Measurements from ENCODE around the gene SLC9A5.

The SLC9A5 gene

DNA sequence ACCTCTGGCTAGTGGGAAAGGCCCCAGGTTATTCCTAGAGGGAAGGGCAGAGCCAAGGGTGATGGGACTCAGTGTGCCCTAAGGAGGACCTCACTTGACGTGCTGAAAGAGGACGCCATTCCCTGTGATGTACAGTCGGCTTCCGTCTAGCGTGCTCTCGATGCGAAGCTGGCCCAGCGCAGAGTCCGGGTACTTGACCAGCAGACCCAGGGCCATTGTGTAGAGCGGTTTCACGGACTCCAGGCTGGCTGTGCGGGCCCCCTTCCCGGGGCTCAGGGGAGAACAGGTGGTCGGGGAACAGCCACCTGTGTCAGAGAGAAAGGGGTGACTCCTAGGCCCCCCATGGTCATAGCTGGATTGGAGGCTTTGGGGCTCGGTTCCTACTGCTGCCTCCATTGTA is 50.5 kb downstream of the SLC9A5 start:
- no peak overlapping the region for H3K4me3 ChIP-seq (ENCODE audit: low read depth, low read length, poor library complexity, severe bottlenecking)
- no peaks in the 10 kb centered on the region for H3K36me3 ChIP-seq (ENCODE audit: insufficient read depth, low read length)
- no peaks in the 10 kb centered on the region for H3F3A ChIP-seq (ENCODE audit: insufficient read depth, low read length)
- H3K4me1 ChIP-seq (ENCODE audit: insufficient read depth, low read length, severe bottlenecking): no peaks in the 10 kb centered on the region
- no peak overlapping the region for H2AFZ ChIP-seq (ENCODE audit: low read length)
- peaks cover 11% of the 10 kb centered on the region; the same call in 1 of the 2 replicates for H3K27me3 ChIP-seq (ENCODE audit: insufficient read depth, low read length)
- no peak overlapping the region for H3K27ac ChIP-seq (ENCODE audit: low read depth, low read length, poor library complexity, severe bottlenecking)
- no peaks in the 10 kb centered on the region for H3K9me2 ChIP-seq (ENCODE audit: low read depth, low read length)
- H3K4me2 ChIP-seq (ENCODE audit: low read length): no peak overlapping the region
- no peak overlapping the region for H3K9ac ChIP-seq (ENCODE audit: low read length)
- TF ChIP-seq, protein P1, sequence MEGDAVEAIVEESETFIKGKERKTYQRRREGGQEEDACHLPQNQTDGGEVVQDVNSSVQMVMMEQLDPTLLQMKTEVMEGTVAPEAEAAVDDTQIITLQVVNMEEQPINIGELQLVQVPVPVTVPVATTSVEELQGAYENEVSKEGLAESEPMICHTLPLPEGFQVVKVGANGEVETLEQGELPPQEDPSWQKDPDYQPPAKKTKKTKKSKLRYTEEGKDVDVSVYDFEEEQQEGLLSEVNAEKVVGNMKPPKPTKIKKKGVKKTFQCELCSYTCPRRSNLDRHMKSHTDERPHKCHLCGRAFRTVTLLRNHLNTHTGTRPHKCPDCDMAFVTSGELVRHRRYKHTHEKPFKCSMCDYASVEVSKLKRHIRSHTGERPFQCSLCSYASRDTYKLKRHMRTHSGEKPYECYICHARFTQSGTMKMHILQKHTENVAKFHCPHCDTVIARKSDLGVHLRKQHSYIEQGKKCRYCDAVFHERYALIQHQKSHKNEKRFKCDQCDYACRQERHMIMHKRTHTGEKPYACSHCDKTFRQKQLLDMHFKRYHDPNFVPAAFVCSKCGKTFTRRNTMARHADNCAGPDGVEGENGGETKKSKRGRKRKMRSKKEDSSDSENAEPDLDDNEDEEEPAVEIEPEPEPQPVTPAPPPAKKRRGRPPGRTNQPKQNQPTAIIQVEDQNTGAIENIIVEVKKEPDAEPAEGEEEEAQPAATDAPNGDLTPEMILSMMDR (IDR thresholded peaks at IDR 0.05; ENCODE audit: low read length): no peak
- TF ChIP-seq EZH2 (IDR thresholded peaks at IDR 0.05; ENCODE audit: borderline replicate concordance, low read length): no peak
- no peaks in the 10 kb centered on the region for H4K20me1 ChIP-seq (ENCODE audit: insufficient read depth, low read length)
- H3K79me2 ChIP-seq (ENCODE audit: insufficient read depth, low read length): no peaks in the 10 kb centered on the region
- H3K9me3 ChIP-seq (ENCODE audit: low read length): no peaks in the 10 kb centered on the region

DNA sequence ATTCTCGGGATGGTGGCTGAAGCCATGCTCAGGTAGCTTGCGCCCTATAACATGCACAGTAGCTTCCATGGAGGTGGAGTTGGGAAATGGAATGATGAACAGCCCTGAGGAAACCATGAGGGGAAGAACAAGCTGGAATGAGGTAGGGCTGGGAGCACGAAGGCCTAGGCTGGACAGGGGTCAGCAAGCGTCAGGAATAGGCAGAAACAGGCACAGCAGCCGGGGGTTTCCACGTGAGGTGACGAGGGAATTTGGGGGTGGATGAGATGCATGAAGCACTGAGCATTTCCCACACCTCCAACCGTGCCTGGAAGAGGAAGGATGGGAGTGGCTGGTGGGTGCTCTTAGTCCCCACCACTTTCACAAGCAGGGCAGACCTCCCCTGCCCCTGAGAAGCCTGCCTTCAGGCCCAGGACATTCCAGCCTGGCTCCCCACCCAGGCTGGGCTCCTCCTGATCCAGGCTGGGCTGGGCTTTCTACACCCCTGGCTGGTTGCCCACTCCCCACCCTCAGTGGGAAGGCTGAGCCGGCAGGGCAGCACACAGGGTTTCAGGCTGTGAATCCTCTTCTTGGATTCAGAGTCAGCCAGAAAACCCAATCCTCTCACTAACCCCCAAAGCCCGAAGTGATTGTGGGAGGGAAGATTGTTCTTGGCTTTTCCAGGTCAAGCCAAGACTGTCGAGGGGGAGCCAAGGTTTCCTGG is 52.5 kb downstream of the SLC9A5 start:
- Histone ChIP-seq H2AFZ (ENCODE audit: low read length) (no peak overlapping the region), H3K4me2 (ENCODE audit: low read length) (no peak overlapping the region), H3K4me3 (ENCODE audit: low read depth, low read length, poor library complexity, severe bottlenecking) (no peak overlapping the region), H3K9ac (ENCODE audit: low read length) (no peak overlapping the region), H4K20me1 (ENCODE audit: insufficient read depth, low read length) (no peaks in the 10 kb centered on the region), H3K27ac (ENCODE audit: low read depth, low read length, poor library complexity, severe bottlenecking) (no peak overlapping the region), H3K4me1 (ENCODE audit: insufficient read depth, low read length, severe bottlenecking) (no peaks in the 10 kb centered on the region), H3F3A (ENCODE audit: insufficient read depth, low read length) (no peaks in the 10 kb centered on the region), H3K9me3 (ENCODE audit: low read length) (no peaks in the 10 kb centered on the region), H3K27me3 (ENCODE audit: insufficient read depth, low read length) (peaks cover 14% of the 10 kb centered on the region; the same call in 1 of the 2 replicates), H3K79me2 (ENCODE audit: insufficient read depth, low read length) (no peaks in the 10 kb centered on the region), H3K36me3 (ENCODE audit: insufficient read depth, low read length) (no peaks in the 10 kb centered on the region; the same call in 1 of the 2 replicates), H3K9me2 (ENCODE audit: low read depth, low read length) (no peaks in the 10 kb centered on the region)
- no peak for TF ChIP-seq EZH2 (IDR thresholded peaks at IDR 0.05; ENCODE audit: borderline replicate concordance, low read length)
- TF ChIP-seq, protein P1 (IDR thresholded peaks at IDR 0.05; ENCODE audit: low read length): no peak

DNA sequence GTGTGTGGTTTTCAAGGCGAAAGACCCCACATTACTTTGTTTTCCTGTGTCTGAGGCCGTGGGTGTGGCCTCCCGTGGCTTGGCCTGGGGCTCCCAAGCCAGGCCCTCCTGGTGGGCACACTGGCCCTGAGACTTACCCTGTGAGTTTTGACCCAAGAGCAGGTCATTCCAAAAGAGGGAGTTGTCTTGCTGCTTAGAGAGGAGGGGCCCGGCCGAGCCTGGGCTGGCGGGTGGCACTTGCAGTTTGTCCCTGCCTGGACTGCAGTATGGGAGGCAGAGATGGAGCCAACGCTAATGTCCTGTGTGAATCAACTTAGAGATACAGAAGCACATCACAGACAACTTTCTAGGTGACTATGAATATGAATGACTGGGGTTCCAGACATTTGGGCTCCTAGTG is 53.3 kb downstream of the SLC9A5 start:
- Histone ChIP-seq H3F3A (ENCODE audit: insufficient read depth, low read length) (no peaks in the 10 kb centered on the region), H3K27ac (ENCODE audit: low read depth, low read length, poor library complexity, severe bottlenecking) (no peak overlapping the region), H3K4me1 (ENCODE audit: insufficient read depth, low read length, severe bottlenecking) (no peaks in the 10 kb centered on the region), H3K27me3 (ENCODE audit: insufficient read depth, low read length) (peaks cover 14% of the 10 kb centered on the region; the same call in 1 of the 2 replicates), H3K9me2 (ENCODE audit: low read depth, low read length) (no peaks in the 10 kb centered on the region), H3K4me3 (ENCODE audit: low read depth, low read length, poor library complexity, severe bottlenecking) (no peak overlapping the region), H3K4me2 (ENCODE audit: low read length) (no peak overlapping the region), H4K20me1 (ENCODE audit: insufficient read depth, low read length) (no peaks in the 10 kb centered on the region), H3K9ac (ENCODE audit: low read length) (no peak overlapping the region), H3K36me3 (ENCODE audit: insufficient read depth, low read length) (no peaks in the 10 kb centered on the region; the same call in 1 of the 2 replicates), H2AFZ (ENCODE audit: low read length) (no peak overlapping the region), H3K79me2 (ENCODE audit: insufficient read depth, low read length) (no peaks in the 10 kb centered on the region), H3K9me3 (ENCODE audit: low read length) (no peaks in the 10 kb centered on the region)
- TF ChIP-seq, protein P1 (IDR thresholded peaks at IDR 0.05; ENCODE audit: low read length): no peak
- no peak for TF ChIP-seq EZH2 (IDR thresholded peaks at IDR 0.05; ENCODE audit: borderline replicate concordance, low read length)
